Pulmonary artery endothelial cell (primary cell): ENCODE results near the gene UNC5CL. TPM values are rescaled to one million over a fixed set of nuclear protein-coding genes. Genes with fewer than 3 reads are reported as not detected.
"Not testable (repeated sequence)": the region's sequence is repeated elsewhere in the genome, so short reads cannot be mapped to it uniquely, and the experiment has no call there.

ENCODE experiments used
- DNase-seq: peaks from one replicate; pipeline ENCODE4 v3.0.0-alpha.2; 2011; ENCODE audit warnings: low read depth, low spot score
- total RNA-seq: library from RNA; depleted of rRNA; stranded (reverse); fragments of >200 nt; gene quantifications from 2 replicates; pipeline ENCODE4 v1.2.3, GENCODE V29; 2014

The UNC5CL gene
- total RNA-seq, 1 donor from 2014 or later: 0.07 TPM

- no peak for DNase-seq
Observed at GRCh38 chr6:41008011-41008410, 31.0 kb downstream of the UNC5CL start.

- not testable (repeated sequence) for DNase-seq
Observed at GRCh38 chr6:41006980-41007379, 32.0 kb downstream of the UNC5CL start.

GRCh38 chr6:41006217-41006616 is 32.8 kb downstream of the UNC5CL start:
- DNase-seq: not testable (repeated sequence)

- DNase-seq: no peak
Observed at GRCh38 chr6:41002168-41002567, 36.9 kb downstream of the UNC5CL start.

GRCh38 chr6:41000248-41000647 is 38.8 kb downstream of the UNC5CL start:
- DNase-seq: no peak

GRCh38 chr6:40999569-40999968 is 39.5 kb downstream of the UNC5CL start:
- peak; percentile 20 for DNase-seq

- DNase-seq: no peak
Observed at GRCh38 chr6:40998661-40999060, 40.4 kb downstream of the UNC5CL start.

- peak; percentile 52 for DNase-seq
Observed at GRCh38 chr6:40997234-40997957, 41.6 kb downstream of the UNC5CL start.

- peak; percentile 36 for DNase-seq
Observed at GRCh38 chr6:40996591-40997233, 42.3 kb downstream of the UNC5CL start.

- DNase-seq: no peak
Observed at GRCh38 chr6:40992746-40993145, 46.3 kb downstream of the UNC5CL start.

- DNase-seq: no peak
Observed at GRCh38 chr6:40990301-40990700, 48.7 kb downstream of the UNC5CL start.

GRCh38 chr6:40989204-40990169 is 49.5 kb downstream of the UNC5CL start:
- no peak for DNase-seq

- DNase-seq: no peak
Observed at GRCh38 chr6:40988634-40989033, 50.4 kb downstream of the UNC5CL start.

- DNase-seq: no peak
Observed at GRCh38 chr6:40986921-40987819, 51.9 kb downstream of the UNC5CL start.

- no peak for DNase-seq
Observed at GRCh38 chr6:40986364-40986763, 52.7 kb downstream of the UNC5CL start.

GRCh38 chr6:40983752-40984151 is 55.3 kb downstream of the UNC5CL start:
- DNase-seq: no peak

- no peak for DNase-seq
Observed at GRCh38 chr6:40982917-40983316, 56.1 kb downstream of the UNC5CL start.

GRCh38 chr6:40978687-40979289 is 60.2 kb downstream of the UNC5CL start:
- DNase-seq: no peak

- DNase-seq: no peak
Observed at GRCh38 chr6:40977695-40978094, 61.3 kb downstream of the UNC5CL start.

GRCh38 chr6:40977085-40977484 is 61.9 kb downstream of the UNC5CL start:
- DNase-seq: no peak
